GM18520 (cell line): ENCODE data around the gene B4GALNT1.
"Not testable (repeated sequence)": the region's sequence is repeated elsewhere in the genome, so short reads cannot be mapped to it uniquely, and the experiment has no call there.

Source experiments
- ATAC-seq: cut with Tn5 transposase; IDR thresholded peaks from one replicate; pipeline ENCODE4 v1.9.1; 2021; ENCODE audit not compliant: unreplicated experiment

B4GALNT1 gene

DNA sequence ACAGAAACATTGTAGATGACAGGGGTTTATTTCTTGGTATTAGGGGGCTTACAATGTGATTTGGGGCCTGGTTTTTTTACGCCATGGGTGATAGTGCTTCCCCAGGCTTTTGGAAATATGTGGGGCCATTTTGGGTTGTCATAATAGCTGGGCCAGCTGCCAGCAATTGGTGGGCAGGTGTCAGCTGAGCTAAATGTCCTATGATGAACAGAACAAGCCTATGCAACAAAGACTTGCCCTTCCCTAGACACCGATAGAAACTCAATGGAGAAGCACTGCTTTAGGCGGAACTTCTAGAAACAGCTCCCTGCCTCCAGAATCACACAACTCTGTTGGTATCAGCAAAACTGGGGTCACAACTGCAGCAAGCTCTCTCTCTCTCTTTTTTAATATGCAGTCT, 5.1 kb upstream of the B4GALNT1 start:
- ATAC-seq = no peak

DNA sequence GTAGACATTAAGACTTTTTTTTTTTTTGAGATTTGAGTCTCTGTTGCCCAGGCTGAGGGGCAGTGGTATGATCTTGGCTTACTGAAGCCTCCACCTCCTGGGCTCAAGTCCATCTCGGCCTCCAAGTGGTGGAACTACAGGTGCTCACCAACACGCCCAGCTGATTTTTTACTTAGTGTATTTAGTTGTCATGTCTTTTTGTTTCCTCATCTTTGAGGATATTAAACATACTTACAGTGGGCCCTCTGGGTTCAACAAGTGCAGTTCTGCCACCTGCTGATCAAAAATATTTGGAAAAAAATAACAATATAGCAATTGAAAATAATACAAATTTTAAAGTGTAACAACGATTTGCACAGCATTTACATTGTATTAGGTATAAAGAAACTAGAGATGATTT, 4.4 kb upstream of the B4GALNT1 start:
- ATAC-seq = no peak

DNA sequence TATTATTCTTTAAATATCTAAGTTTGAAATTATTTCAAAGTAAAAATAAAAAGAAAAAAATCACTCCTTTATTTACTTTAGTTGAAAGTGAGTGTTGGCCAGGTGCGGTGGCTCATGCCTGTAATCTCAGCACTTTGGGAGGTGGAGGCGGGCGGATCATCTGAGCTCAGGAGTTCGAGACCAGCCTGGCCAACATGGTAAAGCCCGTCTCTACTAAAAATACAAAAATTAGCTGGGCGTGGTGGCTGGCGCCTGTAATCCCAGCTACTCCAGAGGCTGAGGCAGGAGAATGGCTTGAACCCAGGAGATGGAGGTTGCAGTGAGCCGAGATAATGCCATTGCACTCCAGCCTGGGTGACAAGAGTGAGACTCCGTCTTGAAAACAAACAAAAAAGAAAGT, 3.7 kb upstream of the B4GALNT1 start:
- ATAC-seq = not testable (repeated sequence)

DNA sequence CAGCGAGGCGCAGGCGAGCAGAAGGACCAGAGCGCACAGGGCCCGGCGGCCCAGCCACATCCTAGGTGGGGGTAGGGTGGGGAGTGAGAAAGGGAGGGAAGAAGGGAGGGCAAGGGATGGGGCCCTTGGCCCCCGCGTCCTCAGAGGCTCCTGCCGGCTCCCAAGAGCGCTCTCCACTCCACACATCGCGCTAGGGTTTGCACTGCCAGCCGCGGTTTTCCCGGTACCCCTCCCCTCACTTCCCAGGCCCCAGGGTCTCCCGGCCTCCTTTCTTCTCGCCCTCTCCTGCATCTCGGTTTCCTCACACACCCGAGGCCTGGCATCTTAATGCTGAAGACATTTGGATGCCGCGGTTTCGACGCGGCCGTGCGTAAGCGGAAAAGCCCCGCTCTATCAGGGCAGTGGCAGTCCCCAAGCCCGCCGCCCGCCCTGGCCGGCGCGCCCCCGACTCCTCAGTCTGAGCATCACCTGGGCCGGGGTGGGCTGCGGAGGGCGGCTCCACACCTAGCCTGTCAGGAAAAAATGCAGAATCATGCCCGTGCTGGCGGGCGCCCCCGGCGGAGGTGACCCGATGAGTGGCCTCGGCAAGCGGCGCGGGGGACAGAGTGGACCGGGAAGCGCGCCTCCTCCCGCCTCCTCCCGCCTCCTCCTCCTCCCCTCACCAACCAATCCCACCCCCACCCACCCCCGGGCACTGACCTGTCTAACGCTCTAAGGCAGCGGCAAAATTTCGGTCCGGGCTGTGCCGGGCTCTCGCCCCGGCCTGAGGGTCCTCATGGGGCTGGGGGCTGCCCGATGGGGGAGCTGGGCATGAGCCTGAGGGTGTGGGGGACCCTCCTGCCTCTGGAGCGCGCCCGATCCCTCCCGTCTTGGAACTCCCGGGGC, 686 bp downstream of the B4GALNT1 start:
- ATAC-seq = no peak

DNA sequence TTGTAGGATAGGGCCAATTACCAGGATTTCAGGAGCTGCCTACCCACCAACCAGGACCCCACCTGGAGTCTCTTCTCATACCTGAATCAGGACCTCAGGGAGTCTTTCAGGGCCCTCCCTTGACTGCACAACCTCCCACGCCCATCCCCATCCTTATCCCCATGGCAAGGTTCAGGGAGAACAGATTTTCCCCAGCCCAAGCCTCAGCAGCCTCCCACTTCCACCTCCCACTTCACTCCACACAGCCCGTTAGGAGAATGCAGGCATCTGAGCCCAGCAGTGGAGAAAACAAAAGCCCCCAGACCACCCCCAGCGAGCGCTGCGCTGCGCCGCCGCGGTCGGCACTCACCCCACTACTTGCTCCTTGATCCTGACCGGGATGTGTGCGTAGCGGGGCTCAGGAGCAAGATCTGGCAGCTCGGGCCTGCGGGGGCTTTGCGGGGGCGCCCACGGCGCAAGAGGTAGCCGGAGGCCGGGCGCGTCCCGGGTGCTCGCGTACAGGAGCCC, 1.4 kb downstream of the B4GALNT1 start:
- ATAC-seq = no peak

DNA sequence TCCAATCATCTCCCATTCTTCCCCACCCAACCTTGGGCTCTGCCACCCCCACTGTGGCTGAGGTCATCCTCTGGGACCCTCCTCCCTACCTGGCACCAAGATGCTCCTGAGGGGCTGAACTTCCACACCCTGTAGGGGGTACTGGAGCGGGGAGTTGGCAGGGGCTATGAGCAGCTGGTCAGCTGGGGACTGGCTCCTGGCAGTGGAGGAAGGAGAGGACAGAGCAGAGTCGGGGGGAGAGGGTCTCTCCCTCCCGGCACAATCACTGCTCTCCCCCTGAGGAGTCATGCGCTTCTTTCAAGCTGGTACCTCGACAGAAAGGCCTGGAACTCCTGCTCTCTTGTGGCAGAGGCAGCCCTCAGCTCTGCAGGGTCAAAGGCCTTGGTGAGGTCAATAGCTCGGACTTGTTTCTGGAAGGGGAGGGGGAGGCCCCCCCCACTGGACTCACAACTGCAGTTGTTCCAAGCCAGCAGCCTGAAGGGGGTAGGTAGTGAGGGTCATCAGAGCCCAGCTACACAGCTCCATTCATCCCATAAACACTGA, 2.0 kb downstream of the B4GALNT1 start:
- ATAC-seq = no peak

DNA sequence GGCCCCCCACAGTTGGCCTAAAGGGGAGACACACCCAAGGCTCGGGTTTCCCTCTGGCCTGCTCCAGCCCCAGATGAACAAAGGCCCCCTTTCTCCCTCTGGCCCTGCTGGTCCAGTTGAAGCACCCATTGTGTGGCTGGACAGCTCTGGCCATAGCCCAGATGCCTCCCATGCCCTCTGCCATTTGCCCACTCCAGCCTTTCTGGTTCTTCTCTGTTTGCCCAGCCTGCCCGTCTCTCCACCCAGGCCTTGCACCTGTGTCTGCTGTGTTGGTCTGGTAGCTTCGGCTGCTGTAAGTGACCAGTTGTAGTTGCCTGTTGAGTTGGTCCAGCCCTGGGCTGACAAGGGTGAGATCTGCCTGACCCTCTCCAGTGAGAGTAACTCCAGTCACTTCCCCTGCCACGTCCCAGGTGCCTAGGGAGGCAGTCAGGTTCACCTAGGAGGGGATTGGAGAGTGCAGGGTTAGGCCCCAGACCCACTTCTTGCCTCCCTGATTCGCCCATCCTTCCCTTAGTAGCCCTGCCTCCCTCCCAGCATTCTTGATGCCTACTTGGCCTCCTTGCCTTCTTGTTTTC, 3.0 kb downstream of the B4GALNT1 start:
- ATAC-seq = no peak

DNA sequence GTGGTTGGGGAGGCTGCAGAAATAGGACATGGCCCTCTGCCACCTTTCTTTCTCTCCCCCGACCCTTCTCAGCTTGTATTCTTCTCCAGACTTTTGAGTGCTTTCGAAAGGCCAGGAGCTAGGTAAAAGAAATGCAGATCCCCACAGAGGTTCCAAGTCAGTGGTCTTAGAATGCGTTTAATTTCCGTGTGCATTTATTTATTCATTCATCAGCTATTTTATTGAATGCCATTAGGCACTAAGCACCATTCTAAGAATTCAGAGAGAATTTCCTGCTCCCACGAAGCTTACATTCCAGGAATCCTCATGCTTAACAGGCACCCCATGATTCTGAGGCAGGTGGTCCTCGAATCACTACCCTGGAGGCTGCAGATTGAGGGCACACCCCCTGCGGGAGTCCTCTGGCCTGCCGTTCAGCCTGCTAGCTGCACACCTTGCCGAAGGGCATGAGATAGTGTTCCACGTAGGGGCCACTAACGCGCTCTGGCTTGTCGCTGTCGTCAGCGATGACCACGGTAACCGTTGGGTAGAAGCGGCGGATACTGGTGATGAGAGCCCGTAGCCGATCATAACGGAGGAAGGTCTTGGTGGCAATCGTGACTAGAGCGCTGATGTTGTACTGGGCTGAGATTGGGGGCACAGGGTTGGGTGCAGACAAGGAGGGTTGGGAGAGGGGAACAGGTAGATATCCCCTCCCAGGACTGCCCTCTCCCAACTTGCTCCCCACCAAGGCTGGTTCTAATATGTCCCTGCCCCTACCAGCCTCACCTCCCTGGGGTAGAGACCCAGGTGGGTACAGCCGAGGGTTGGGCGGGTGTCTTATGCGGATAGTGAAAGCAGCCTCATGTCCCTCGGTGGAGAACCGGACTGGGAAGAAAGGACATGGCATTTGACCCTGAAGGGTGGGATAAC, 4.5 kb downstream of the B4GALNT1 start:
- ATAC-seq = no peak

DNA sequence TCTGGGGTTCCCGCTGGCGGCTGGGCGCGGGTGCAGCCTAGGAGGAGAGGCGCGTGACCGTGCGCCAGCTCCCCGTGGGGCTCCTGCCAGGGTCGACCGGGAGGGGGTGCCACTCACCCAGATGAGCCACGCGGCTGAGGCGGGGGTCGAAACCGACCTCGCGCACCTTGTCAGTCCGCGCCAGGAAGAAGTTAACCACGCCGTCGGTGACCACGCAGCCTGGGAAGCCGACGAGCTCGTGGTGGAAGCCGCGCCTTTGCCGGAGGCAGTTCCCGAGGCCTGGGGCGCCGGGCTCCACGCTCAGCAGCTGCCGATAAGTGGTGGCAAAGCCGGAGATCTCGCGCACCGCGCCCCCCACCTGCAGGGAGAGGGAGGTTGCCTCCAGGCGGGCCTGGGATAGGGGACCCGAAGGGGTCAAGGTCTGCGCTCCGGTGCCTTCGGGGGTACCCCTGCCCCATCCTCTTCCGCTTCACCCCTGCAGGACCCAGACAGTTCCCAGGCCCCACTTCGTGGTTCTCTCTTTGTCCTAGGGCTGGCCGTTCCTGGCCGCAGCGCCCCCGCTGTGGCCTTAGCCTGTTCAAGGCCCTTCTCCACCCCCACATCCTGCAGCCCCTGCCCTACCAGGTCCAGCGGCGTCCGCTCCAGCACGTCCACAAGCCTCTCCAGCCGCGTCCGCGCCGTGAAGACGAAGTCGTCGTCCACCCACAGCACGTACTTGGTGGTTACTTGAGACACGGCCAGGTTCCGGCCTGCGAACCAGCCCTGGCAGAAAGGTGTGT, 5.3 kb downstream of the B4GALNT1 start:
- ATAC-seq = no peak

DNA sequence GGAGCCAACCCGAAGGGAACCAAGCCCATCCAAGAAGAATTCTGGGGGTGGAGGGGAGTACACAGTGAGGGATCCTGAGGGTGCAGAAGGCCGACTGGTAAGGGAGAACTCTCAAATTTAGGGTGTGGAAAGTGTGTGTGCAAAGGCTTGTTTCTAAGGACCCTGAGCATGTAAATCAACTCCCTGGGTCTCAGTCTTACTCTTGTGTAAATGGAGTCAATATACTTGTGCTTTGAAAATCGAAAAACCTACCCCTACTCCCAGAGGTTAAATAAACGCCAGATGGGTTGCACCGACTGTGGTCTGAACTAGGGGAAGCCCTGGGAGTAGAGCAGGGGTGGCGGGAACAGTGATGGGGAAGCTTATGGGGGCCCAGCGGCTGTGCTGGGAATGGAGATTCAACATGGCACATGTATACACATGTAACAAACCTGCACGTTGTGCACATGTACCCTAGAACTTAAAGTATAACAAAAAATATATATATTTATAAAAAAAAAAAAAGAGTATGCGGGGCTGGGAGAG, 6.0 kb downstream of the B4GALNT1 start:
- ATAC-seq = no peak

DNA sequence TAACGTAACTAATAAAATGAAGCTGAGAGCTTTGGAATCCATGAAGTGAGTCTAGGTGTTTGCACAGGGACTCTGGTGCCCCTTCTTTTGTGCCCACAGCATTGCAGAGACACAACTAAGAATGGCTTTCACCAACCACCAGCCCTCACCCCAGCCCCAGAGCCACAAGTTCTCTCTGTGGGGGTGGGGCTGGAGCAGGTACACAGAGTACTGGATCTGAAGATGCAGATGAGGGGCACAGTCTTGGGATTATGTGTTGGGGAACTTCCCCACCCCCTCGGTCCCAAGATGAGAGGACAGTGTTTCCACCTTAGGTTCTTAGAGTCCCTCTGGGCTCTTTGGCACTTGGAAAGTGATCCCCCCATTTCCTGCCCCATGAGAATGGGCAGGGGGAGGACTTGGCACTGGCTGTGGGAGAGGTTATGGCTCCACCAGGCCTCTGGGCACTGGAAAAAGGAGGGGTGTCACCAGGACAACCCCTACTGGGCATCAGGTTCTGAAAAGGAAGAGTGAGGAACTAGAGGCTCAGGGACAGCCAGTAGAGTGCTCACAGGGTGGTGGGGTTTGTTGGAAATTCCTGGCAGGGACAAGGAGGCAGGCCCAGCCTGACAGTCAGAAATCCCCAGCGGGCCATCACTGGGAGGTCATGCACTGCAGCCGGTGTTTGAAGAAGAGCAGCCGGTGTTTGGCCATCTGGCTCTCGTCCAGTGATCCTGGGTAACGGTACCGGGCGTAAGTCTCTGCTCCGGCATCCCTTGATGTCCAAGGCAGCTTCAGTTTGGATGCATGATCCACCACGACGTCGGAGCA, 6.7 kb downstream of the B4GALNT1 start:
- ATAC-seq = no peak

DNA sequence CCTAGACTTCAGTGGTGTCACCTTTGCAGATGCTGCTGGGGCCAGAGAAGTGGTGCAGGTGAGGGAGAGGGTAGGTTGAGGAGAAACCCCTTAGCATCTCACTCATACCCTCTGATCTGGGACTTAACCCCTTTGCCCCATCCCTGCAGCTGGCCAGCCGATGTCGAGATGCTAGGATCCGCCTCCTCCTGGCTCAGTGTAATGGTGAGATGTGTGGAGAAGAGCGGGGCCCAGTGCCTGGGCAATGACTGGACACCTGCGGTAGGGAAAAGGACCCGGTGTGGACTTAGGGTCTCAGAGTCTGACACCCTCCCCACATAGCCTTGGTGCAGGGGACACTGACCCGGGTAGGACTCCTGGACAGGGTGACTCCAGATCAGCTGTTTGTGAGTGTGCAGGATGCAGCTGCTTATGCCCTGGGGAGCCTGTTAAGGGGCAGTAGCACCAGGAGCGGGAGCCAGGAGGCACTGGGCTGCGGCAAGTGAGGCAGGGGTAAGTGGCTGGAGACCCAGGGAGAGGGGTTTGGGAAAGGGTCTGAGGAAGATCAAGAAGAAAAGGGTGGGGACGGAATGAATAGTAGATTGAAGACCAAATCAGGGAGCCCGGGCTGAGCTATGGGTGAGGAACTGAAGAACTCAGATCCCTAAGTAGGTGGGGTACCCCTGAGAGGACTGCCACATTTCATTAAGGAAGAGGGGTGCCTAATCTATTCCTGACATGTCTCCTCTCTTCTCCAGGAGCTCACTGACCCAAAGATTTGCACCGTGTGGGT, 7.6 kb downstream of the B4GALNT1 start:
- no peak for ATAC-seq

DNA sequence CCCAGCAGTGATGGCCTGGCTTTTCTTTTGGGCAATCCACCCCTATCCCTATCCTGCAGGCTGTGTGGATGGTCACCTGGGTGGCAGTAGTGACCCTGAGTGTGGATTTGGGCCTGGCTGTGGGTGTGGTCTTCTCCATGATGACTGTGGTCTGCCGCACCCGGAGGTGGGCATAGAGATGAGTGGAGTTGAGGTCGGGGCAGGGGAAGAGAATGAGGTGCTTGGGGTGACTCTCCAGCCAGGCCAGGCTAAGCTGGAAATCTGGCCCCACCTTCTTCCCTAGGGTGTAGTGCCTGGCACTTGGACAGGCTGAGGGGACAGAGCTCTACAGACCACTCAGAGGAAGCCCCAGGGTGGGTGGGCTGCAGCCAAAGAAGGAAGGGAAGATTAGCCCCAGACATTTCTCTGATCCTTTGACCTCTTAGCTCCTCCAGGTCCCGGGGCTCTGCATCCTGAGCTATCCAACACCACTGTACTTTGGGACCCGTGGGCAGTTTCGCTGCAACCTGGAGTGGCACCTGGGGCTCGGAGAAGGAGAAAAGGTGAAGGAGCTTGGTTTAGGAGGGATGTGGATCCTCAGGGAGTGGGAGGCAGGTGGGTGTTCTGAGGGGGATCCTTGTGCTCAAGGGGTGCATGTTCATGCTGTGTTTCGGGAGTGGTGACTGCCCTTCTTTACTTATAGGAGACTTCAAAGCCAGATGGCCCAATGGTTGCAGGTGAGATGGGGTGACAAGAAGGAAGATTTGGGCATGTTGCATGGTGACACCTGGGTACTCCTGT, 8.4 kb downstream of the B4GALNT1 start:
- no peak for ATAC-seq

DNA sequence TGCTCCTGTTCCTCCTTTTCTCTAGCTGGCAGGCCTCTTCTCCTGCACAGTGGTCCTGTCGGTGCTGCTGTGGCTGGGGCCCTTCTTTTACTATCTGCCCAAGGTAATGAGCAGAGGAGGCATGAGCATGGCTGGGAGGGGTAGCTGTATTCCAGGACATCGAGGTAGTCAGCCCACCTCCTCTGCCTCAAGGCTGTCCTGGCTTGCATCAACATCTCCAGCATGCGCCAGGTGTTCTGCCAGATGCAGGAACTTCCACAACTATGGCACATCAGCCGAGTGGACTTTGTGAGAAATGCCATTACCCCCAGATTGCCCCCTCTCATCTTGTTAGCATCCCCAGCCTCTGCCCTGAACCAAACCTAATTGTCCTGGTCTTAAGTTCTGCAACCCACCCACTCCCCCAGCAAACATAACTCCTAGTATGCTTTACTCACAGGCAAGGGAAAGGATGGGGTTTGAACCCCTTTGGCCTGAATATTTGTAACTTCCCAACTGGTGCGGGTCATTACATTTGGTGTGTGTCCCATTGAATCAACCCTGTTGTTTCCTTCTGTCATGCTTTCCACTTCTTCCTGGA, 9.1 kb downstream of the B4GALNT1 start:
- no peak for ATAC-seq

DNA sequence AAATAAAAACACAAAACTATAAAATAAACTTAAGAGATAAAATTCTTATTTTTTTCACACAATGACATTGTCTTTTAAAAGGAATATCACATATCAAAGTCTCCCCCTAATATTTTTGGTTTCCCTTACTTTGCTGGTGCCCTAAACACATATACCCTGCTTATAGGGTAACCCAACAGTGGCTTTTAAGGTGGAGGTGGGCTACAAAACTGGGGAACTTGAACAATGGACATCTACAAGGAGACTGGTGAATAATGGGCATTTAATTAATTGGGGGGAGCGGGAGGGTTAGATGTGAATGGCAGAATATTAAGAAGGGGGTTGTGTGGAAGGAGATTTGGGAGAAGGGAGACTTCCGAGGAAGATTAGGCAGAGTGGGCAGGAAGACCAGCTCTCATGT, 9.6 kb downstream of the B4GALNT1 start:
- ATAC-seq = no peak

DNA sequence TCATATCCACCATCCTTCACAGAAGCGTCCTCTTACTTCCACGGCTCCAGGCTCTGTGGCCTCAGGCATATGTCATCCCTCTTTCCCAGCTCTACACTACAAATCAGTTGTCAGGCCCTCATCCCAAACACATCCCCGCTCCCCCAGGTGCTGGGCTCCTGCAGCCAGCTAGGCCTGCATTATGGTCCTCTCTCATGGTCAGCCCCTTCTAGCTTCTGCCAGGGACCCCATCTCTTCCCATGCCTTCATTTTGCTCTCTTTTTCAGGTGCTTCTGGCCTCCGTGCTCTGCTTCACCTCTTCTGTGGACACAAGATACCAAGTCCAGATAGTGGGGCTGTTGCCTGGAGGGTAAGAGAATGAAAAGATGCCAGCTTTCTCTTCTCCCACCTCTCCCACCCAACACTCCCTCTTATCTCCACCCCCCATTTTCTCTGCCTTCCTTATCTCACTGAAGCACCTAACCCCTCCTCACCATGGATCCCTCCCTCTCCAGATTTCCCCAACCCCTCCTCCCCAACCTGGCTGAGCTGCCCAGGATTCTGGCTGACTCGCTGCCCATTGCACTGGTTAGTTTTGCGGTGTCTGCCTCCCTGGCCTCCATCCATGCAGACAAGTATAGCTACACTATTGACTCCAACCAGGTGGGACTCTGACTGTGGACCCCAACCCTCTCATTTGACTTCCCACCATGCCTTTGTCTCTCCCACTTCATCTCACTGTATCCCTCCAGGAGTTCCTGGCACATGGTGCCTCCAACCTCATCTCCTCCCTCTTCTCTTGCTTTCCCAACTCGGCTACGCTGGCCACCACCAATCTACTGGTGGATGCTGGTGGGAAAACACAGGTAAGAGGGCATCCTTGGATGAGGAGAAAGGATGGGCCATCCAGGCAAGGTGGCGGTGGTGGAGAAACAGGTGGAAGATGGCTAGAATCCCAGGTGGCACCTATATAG, 10.4 kb downstream of the B4GALNT1 start:
- ATAC-seq = no peak
